A549 (cell line): ENCODE results near the gene ZSCAN2.

Source experiments
- CTCF ChIP-seq: fragments of >200 bp; sonication (Bioruptor Twin); formaldehyde crosslinking; IDR thresholded peaks from 3 replicates; pipeline ENCODE4 v1.5.1; 2016
- EP300 ChIP-seq, 2 experiments: fragments of >200 bp; sonication (Bioruptor Twin); formaldehyde crosslinking; IDR thresholded peaks; 2 replicates in 1 of 2; 3 replicates in 1 of 2; pipeline ENCODE4 v1.6.1; 2016 to 2017
- HDAC2 ChIP-seq: fragments of 200-600 bp; sonication (generic); IDR thresholded peaks from 2 replicates; pipeline ENCODE4 v1.6.1; 2016
- HOXB5 ChIP-seq: fragments of 250-450 bp; sonication (Bioruptor Pico); IDR thresholded peaks from 2 replicates; pipeline ENCODE4 v1.5.0; 2020; ENCODE audit warnings: mild to moderate bottlenecking, moderate library complexity
- JUN ChIP-seq, 2 experiments: fragments of >200 bp; sonication (Bioruptor Twin); formaldehyde crosslinking; IDR thresholded peaks; 2 replicates in 1 of 2; 3 replicates in 1 of 2; pipeline ENCODE4 v1.6.1; 2016 to 2017
- JUNB ChIP-seq: fragments of >200 bp; sonication (Bioruptor Twin); formaldehyde crosslinking; IDR thresholded peaks from 2 replicates; pipeline ENCODE4 v1.6.1; 2016
- NFE2L2 ChIP-seq: fragments of 150-350 bp; conservative IDR thresholded peaks from 2 replicates; pipeline ENCODE4 v1.6.1; 2014; ENCODE audit warnings: low read length
- POLR2A ChIP-seq: IDR thresholded peaks from 2 replicates; pipeline ENCODE4 v1.6.1; 2012; ENCODE audit warnings: mild to moderate bottlenecking, low read length
- RNF2 ChIP-seq: fragments of 200-600 bp; sonication (generic); IDR thresholded peaks from 2 replicates; pipeline ENCODE4 v1.6.1; 2016; ENCODE audit warnings: low read depth, mild to moderate bottlenecking, antibody characterized with exemption, moderate library complexity, borderline replicate concordance
- TF ChIP-seq, protein P1 (sequence below): fragments of 450-650 bp; IDR thresholded peaks from 2 replicates; pipeline ENCODE4 v1.6.1; 2014; ENCODE audit warnings: antibody characterized with exemption

GRCh38 chr15:84598250-84598649 lies 2.6 kb upstream of the ZSCAN2 start:
- TF ChIP-seq EP300 (IDR thresholded peaks at IDR 0.05) (no peak), RNF2 (no peak), CTCF (no peak), POLR2A (no peak), NFE2L2 (no peak), HOXB5 (CRISPR knock-in tag) (no peak), JUN (IDR thresholded peaks at IDR 0.05) (no peak), JUNB (no peak), HDAC2 (no peak)
- TF ChIP-seq, protein P1, sequence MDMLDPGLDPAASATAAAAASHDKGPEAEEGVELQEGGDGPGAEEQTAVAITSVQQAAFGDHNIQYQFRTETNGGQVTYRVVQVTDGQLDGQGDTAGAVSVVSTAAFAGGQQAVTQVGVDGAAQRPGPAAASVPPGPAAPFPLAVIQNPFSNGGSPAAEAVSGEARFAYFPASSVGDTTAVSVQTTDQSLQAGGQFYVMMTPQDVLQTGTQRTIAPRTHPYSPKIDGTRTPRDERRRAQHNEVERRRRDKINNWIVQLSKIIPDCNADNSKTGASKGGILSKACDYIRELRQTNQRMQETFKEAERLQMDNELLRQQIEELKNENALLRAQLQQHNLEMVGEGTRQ: no peak
